Uterus (tissue), 4 donors: Measurements from ENCODE around the gene PCYOX1L. TPM values are rescaled to one million over a fixed set of nuclear protein-coding genes. Genes with fewer than 3 reads are reported as not detected.

Experiments used
- DNase-seq, 2 donors: peaks; one replicate each; pipeline ENCODE4 v3.0.0-alpha.2; 2019 to 2020
- H3K27ac ChIP-seq, 2 donors: fragments of 200-600 bp; sonication (generic); 1 replicate in 1 of 2; 2 replicates in 1 of 2; pipeline ENCODE4 v1.5.1; 2016 to 2018
- H3K27me3 ChIP-seq, 2 donors: fragments of 200-600 bp; sonication (generic); one replicate each; pipeline ENCODE4 v1.5.1; 2018 to 2019; ENCODE audit warnings: control low read depth in 1 of 2
- H3K36me3 ChIP-seq, 2 donors: fragments of 200-600 bp; sonication (generic); one replicate each; pipeline ENCODE4 v1.5.1; 2019; ENCODE audit warnings: control low read depth in 1 of 2
- H3K4me1 ChIP-seq, 2 donors: fragments of 200-600 bp; sonication (generic); one replicate each; pipeline ENCODE4 v1.5.1; 2018 to 2019; ENCODE audit warnings: control low read depth in 1 of 2
- H3K4me3 ChIP-seq, 2 donors: fragments of 200-600 bp; sonication (generic); 1 replicate in 1 of 2; 2 replicates in 1 of 2; pipeline ENCODE4 v1.5.1; 2018 to 2019; ENCODE audit warnings: mild to moderate bottlenecking in 1 of 2
- H3K9me3 ChIP-seq, 2 donors: fragments of 200-600 bp; sonication (generic); one replicate each; pipeline ENCODE4 v1.5.1; 2019; ENCODE audit warnings: control low read depth in 1 of 2
- POLR2A ChIP-seq, 2 donors: fragments of 450-650 bp; IDR thresholded peaks; one replicate each; pipeline ENCODE4 v1.6.1; 2016; ENCODE audit warnings: antibody characterized with exemption in 2 of 2, mild to moderate bottlenecking in 1 of 2, moderate library complexity in 1 of 2
- intact Hi-C: fragments of 100-400 bp; cut with DNase I; formaldehyde crosslinking; loops from one replicate; pipeline ENCODE4 v1.15.1; 2023; ENCODE audit warnings: low total_unique reads
- total RNA-seq, 4 donors: library from RNA; depleted of rRNA in 3 of 4; stranded (reverse); fragments of >200 nt in 3 of 4; gene quantifications; one replicate each; pipeline versions ENCODE4 v1.1.0 to v1.2.4, GENCODE V29; 2014 to 2023
- TF ChIP-seq, protein P1 (sequence below), 4 experiments: fragments of 200-600 bp in 2 of 4; fragments of 450-650 bp in 2 of 4; sonication (generic) in 2 of 4; IDR thresholded peaks; one replicate each; pipeline ENCODE4 v1.5.1; 2016 to 2019; ENCODE audit warnings: antibody characterized with exemption in 4 of 4, mild to moderate bottlenecking in 2 of 4, moderate library complexity in 1 of 4
- donor health status: DM: yes; HTN: yes; CAD: no.

PCYOX1L gene
- total RNA-seq, 4 donors from 2014 or later: 0.59 to 8.6 (median 5.9) TPM

DNA sequence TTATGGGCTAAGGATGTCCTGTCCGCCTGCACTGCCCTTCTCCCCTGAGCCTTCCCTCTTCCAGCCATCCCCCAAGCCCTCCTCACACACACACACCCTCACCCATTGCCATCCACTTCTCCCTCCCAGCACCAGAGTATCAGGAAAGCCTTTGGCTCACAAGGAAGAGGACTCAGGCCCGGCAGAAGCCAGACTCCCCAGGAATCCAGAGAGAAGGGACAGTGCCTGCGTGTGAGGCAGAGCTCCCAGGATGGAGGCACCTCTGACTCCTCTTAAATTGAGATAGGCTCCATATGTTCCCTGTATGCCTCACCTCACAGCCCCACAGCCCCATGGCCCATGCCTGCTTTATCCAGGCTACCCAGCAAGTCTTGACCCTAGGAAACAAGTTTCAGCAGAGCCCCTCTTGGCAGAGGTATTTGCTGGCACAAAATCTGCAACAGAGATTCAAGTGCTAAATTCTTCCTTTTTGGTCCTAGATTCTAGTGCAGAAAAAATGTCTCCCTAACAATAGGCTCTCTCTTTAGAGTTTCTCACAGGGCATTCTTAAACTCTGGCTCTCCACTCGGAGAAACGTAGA is 20.5 kb downstream of the PCYOX1L start:
- no peak overlapping the region for H3K4me3 ChIP-seq
- H3K27ac ChIP-seq: peak overlapping the region; percentile 93 to 95
- peaks cover 6 to 9% of the 10 kb centered on the region in 2 donors for H3K4me1 ChIP-seq
- no peaks in the 10 kb centered on the region for H3K9me3 ChIP-seq
- no peak for TF ChIP-seq POLR2A (IDR thresholded peaks at IDR 0.05)
- TF ChIP-seq, protein P1, sequence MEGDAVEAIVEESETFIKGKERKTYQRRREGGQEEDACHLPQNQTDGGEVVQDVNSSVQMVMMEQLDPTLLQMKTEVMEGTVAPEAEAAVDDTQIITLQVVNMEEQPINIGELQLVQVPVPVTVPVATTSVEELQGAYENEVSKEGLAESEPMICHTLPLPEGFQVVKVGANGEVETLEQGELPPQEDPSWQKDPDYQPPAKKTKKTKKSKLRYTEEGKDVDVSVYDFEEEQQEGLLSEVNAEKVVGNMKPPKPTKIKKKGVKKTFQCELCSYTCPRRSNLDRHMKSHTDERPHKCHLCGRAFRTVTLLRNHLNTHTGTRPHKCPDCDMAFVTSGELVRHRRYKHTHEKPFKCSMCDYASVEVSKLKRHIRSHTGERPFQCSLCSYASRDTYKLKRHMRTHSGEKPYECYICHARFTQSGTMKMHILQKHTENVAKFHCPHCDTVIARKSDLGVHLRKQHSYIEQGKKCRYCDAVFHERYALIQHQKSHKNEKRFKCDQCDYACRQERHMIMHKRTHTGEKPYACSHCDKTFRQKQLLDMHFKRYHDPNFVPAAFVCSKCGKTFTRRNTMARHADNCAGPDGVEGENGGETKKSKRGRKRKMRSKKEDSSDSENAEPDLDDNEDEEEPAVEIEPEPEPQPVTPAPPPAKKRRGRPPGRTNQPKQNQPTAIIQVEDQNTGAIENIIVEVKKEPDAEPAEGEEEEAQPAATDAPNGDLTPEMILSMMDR (IDR thresholded peaks at IDR 0.05): no peak
- H3K36me3 ChIP-seq: no peaks in the 10 kb centered on the region
- DNase-seq: no peak
- intact Hi-C loops: no loop called here
- H3K27me3 ChIP-seq: no peaks in the 10 kb centered on the region

DNA sequence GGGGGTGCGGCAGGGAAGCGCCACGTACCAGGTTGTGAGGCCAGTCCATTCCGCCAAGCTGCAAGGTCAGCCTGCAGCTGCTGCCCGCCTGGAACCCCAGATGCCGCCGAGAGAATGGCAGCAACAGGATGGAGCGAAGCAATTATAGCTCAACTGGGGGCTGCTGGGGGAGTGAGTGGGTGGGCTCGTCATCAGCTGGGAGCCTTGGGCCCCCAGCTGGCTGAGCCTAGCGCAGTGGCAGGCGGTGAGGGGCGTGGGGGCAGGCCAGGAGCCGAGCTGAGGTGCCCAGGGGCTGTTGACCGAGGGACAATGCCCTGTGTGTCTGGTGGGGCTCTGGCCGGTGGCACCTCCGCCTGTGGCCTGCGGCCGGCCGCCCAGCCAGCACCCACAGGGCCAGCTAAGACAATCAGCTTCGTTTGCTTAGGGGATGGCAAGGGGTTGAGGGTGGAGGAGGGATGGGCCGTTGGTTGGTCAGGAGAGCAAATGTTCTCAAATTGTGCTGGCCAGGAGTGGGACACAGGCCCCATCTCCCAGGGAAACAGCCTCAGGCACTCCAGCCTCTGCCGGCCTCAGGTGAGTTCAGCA is 21.4 kb downstream of the PCYOX1L start, which contains the start of gene IL17B:
IL17B (minus strand) TSS at position 116 of the 585 bp plus-strand sequence; CDS start at position 49, 67 bp downstream.
- intact Hi-C loops: no loop called here
- DNase-seq: no peak
- Histone ChIP-seq H3K27me3 (no peaks in the 10 kb centered on the region), H3K4me3 (no peak within 1 kb of the TSS), H3K36me3 (no peaks in the 10 kb centered on the region), H3K9me3 (no peaks in the 10 kb centered on the region), H3K4me1 (peaks cover 7 to 9% of the 10 kb centered on the region in 2 donors), H3K27ac (peak within 1 kb of the TSS; percentile 93 to 95)
- TF ChIP-seq, protein P1 (IDR thresholded peaks at IDR 0.05): no peak
- no peak for TF ChIP-seq POLR2A (IDR thresholded peaks at IDR 0.05)

DNA sequence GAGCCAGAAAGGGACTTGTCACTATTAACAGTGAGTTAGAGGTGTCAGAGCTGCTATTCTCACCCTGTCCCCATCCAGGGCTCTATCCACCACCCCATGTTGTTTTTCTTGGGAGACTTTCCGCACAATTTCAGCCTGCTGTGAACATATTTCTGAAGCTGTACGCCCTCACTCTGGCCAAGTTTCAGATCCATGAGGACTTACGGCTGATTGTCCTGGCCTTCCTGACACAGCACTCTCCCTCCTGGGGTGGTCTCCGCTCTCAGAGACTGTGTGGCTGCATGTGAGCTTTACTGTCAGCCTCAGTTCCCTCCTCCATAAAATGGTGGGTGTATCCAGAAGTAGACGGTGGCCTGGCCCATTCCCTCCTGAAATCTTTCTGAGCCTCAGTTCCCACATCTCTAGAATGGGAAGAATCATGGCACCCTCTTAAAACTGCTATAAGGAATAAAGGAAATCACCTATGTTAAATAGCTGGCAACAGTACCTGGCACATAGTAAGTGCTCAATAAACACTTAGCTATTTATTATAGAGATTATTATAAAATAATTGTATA is 22.1 kb downstream of the PCYOX1L start:
- Histone ChIP-seq H3K4me3 (no peak overlapping the region), H3K9me3 (no peaks in the 10 kb centered on the region), H3K27me3 (no peaks in the 10 kb centered on the region), H3K27ac (peak overlapping the region; percentile 93 to 95), H3K36me3 (no peaks in the 10 kb centered on the region), H3K4me1 (peaks cover 7 to 9% of the 10 kb centered on the region in 2 donors)
- DNase-seq: no peak
- intact Hi-C loops: loop anchor here (5.0 kb wide), 2 partner anchors 37 to 52 kb away; no protein-coding TSS in a partner anchor
- TF ChIP-seq POLR2A (IDR thresholded peaks at IDR 0.05): no peak
- TF ChIP-seq, protein P1 (IDR thresholded peaks at IDR 0.05): no peak

DNA sequence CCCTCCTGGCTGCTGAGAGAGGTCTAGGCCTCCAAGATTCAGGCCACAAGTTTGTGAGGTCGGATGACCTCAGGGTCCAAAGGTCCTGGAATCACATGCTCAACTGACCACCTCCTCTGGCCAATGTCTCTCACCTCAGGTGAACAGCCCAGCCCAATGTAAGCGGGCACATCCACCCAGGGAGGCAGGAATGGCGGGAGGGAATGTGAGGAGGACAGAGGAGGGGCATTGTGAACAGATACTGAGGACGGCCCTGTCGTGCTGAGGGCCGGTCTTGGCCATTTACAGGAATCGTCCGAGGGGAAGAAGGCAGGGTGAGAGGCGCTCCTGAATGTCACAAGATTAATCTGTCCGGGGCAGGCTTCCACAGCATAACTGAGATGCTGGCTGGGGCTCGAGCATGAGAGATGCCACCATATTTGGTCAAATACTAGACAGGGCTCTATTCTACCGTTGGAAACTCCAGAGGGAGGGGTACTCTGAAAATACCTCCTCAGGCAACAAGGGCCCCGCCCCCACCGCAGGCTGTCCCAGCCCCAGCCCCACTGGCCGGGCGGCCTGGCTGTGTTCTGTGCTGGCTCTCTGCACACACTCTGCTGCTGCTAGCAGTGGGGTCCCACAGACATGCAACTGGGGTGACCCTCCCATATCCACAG is 22.7 kb downstream of the PCYOX1L start:
- peaks cover 7 to 14% of the 10 kb centered on the region in 2 donors for H3K4me1 ChIP-seq
- peak; percentile 38 to 51 for TF ChIP-seq POLR2A (IDR thresholded peaks at IDR 0.05)
- TF ChIP-seq, protein P1 (IDR thresholded peaks at IDR 0.05): no peak
- DNase-seq: peak; percentile 82 to 90
- H3K9me3 ChIP-seq: no peaks in the 10 kb centered on the region
- H3K4me3 ChIP-seq: no peak overlapping the region
- peak overlapping the region; percentile 93 to 95 for H3K27ac ChIP-seq
- no peaks in the 10 kb centered on the region for H3K27me3 ChIP-seq
- no peaks in the 10 kb centered on the region for H3K36me3 ChIP-seq
- intact Hi-C loops: loop anchor here (5.0 kb wide), 2 partner anchors 37 to 52 kb away; no protein-coding TSS in a partner anchor
